ENCODE measurements around the gene CAMSAP1. TPM values are rescaled to one million over a fixed set of nuclear protein-coding genes. Genes with fewer than 3 reads are reported as not detected.
A peak's percentile ranks its signal among the peaks of the same experiment; 100 is the strongest.

Gene CAMSAP1
- total and polyA plus RNA-seq, 9 of the 15 experiments (the other 6 are each of a cell fraction or from before 2014, with no cell fraction given): 1.5 to 28.8 (median 14.3) TPM

- BruUV-seq (replicated peaks): no TSS peak
- Histone ChIP-seq H3K4me1 (replicated peaks in 1 of 2; ENCODE audit: control insufficient read depth in 2 of 2, insufficient read depth in 2 of 2, low read length in 2 of 2) (peaks cover 25 to 47% of the 10 kb centered on the region in 2 experiments), H4K20me1 (replicated peaks; ENCODE audit: control insufficient read depth, insufficient read depth, low read length) (peaks cover 67% of the 10 kb centered on the region), H3K27me3 (ENCODE audit: control insufficient read depth in 2 of 2, insufficient read depth in 2 of 2, low read length in 2 of 2) (no peaks in the 10 kb centered on the region), H3K36me3 (ENCODE audit: control insufficient read depth, insufficient read depth, low read length) (peaks cover 37% of the 10 kb centered on the region; the same call in 2 of the 3 replicates), H3K4me2 (ENCODE audit: insufficient read depth, low read length) (no peak overlapping the region), H3K79me2 (ENCODE audit: control insufficient read depth, insufficient read depth, low read length) (peaks cover 91% of the 10 kb centered on the region), H3K4me3 (no peak overlapping the region), H3K27ac (ENCODE audit: extremely low read depth, low read depth, low read length) (no peak overlapping the region), H3K9me1 (ENCODE audit: control insufficient read depth, insufficient read depth, low read length) (peaks cover 21% of the 10 kb centered on the region), H2AFZ (ENCODE audit: low read depth, low read length) (no peak overlapping the region), H3K9ac (ENCODE audit: insufficient read depth in 1 of 2, low read depth in 2 of 2, low read length in 2 of 2) (0 out of 4 replicates have a peak overlapping the region, but pooled peaks of 1 of the 2 experiments have one; percentile 37), H3K9me3 (replicated peaks; ENCODE audit: control insufficient read depth, insufficient read depth, low read depth, low read length) (no peaks in the 10 kb centered on the region)
- CTCF ChIA-PET (ENCODE audit: low intra/inter-chr PET ratio): no interaction called here
- in situ Hi-C loops (cut with MboI): no loop called here
- no peak for DNase-seq (ENCODE audit: extremely low read depth in 1 of 4, low spot score in 3 of 4)
- POLR2A ChIA-PET: interaction anchor here (0.7 to 1.6 kb wide), 3 partner anchors 8 to 18 kb away, joined by 4 to 8 read pairs (median 4); no protein-coding TSS in a partner anchor
- intact Hi-C loops (cut with micrococcal nuclease): no loop called here
- TF ChIP-seq SREBF2 (CRISPR knock-in tag; IDR thresholded peaks at IDR 0.05) (no peak), ZKSCAN8 (CRISPR knock-in tag; IDR thresholded peaks at IDR 0.05) (peak; percentile 99), CSDE1 (IDR thresholded peaks at IDR 0.05) (0 out of 4 replicates have a peak, but pooled peaks of 1 of the 2 experiments have one; percentile 23), ZNF212 (CRISPR knock-in tag; IDR thresholded peaks at IDR 0.05) (no peak), RFX1 (IDR thresholded peaks at IDR 0.05) (peak; percentile 92), EGR1 (conservative IDR thresholded peaks at IDR 0.05) (peak; percentile 30; the same call in 1 of the 2 replicates), CTBP1 (IDR thresholded peaks at IDR 0.05; ENCODE audit: borderline replicate concordance) (0 out of 2 replicates have a peak, but pooled peaks have one; percentile 22), ETV1 (tag; conservative IDR thresholded peaks at IDR 0.05; ENCODE audit: low read depth) (0 out of 2 replicates have a peak, but pooled peaks have one; percentile 20), CBX1 (IDR thresholded peaks at IDR 0.05; ENCODE audit: low read depth) (no peak)
- peak; percentile 23 for FAIRE-seq
- ATAC-seq: no peak
- 72% methylated on average over 11 of the region's 15 CpGs for WGBS (ENCODE audit: insufficient coverage, low coverage, missing lambda C conversion rate)
Observed at GRCh38 chr9:135883410-135884089, 23.8 kb downstream of the CAMSAP1 start.
